ENCODE data around the gene SLC22A17. TPM values are rescaled to one million over a fixed set of nuclear protein-coding genes. Genes with fewer than 3 reads are reported as not detected.

Gene SLC22A17
- total and polyA plus RNA-seq, 10 of the 15 experiments (the other 5 are each of a cell fraction or from before 2014, with no cell fraction given) = not detected

- TF ChIP-seq KDM1A (IDR thresholded peaks at IDR 0.05; ENCODE audit: borderline replicate concordance) = no peak
- TF ChIP-seq, protein P1, sequence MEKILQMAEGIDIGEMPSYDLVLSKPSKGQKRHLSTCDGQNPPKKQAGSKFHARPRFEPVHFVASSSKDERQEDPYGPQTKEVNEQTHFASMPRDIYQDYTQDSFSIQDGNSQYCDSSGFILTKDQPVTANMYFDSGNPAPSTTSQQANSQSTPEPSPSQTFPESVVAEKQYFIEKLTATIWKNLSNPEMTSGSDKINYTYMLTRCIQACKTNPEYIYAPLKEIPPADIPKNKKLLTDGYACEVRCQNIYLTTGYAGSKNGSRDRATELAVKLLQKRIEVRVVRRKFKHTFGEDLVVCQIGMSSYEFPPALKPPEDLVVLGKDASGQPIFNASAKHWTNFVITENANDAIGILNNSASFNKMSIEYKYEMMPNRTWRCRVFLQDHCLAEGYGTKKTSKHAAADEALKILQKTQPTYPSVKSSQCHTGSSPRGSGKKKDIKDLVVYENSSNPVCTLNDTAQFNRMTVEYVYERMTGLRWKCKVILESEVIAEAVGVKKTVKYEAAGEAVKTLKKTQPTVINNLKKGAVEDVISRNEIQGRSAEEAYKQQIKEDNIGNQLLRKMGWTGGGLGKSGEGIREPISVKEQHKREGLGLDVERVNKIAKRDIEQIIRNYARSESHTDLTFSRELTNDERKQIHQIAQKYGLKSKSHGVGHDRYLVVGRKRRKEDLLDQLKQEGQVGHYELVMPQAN (conservative IDR thresholded peaks at IDR 0.05) = no peak
Observed at GRCh38 chr14:23381871-23382270, 29.2 kb upstream of the SLC22A17 start (continued).

- Histone ChIP-seq H3K9me3 (replicated peaks; ENCODE audit: control insufficient read depth, insufficient read depth, low read length) (no peaks in the 10 kb centered on the region), H3K9ac (ENCODE audit: control insufficient read depth, insufficient read depth, low read length) (no peak overlapping the region), H2AFZ (ENCODE audit: control insufficient read depth, low read depth, low read length) (no peak overlapping the region), H3K4me2 (ENCODE audit: control insufficient read depth, insufficient read depth) (no peak overlapping the region), H3K27me3 (replicated peaks in 1 of 2; ENCODE audit: control insufficient read depth in 2 of 2, insufficient read depth in 2 of 2, low read length in 1 of 2) (no peaks in the 10 kb centered on the region; a peak in 1 of 4 replicates), H3K79me2 (ENCODE audit: control insufficient read depth, insufficient read depth, low read length) (no peaks in the 10 kb centered on the region), H3K4me3 (no peak overlapping the region), H3K36me3 (ENCODE audit: control insufficient read depth in 2 of 2, insufficient read depth in 2 of 2, low read length in 1 of 2) (no peaks in the 10 kb centered on the region), H3K27ac (ENCODE audit: control insufficient read depth, insufficient read depth) (no peak overlapping the region), H4K20me1 (ENCODE audit: control insufficient read depth, insufficient read depth) (no peaks in the 10 kb centered on the region), H3K4me1 (ENCODE audit: control insufficient read depth, insufficient read depth, low read length) (no peaks in the 10 kb centered on the region)
- POLR2A ChIA-PET = no interaction called here
- CTCF ChIA-PET = interaction anchor here (0.9 to 5.7 kb wide), 12 partner anchors 10 to 312 kb away, joined by 3 to 52 read pairs (median 7); no protein-coding TSS in a partner anchor
- FAIRE-seq (no peak), ATAC-seq (no peak), DNase-seq (ENCODE audit: low read depth, low spot score) (no peak)
- TF ChIP-seq ZNF384 (IDR thresholded peaks at IDR 0.05; ENCODE audit: borderline replicate concordance, low read depth, low read length) = no peak
- TF ChIP-seq CHD2 (IDR thresholded peaks at IDR 0.05; ENCODE audit: borderline replicate concordance, low read depth, low read length) = no peak
- no peak for TF ChIP-seq HDAC2 (IDR thresholded peaks at IDR 0.05)
- no peak for TF ChIP-seq TCF12 (IDR thresholded peaks at IDR 0.05; ENCODE audit: low read depth, low read length)
- no peak for TF ChIP-seq ZSCAN29 (IDR thresholded peaks at IDR 0.05)
- no peak for TF ChIP-seq POLR2A (IDR thresholded peaks at IDR 0.05; ENCODE audit: low read depth, low read length)
- TF ChIP-seq CBX3 (IDR thresholded peaks at IDR 0.05; ENCODE audit: borderline replicate concordance, low read depth) = no peak
- no peak for TF ChIP-seq POLR2AphosphoS5 (IDR thresholded peaks at IDR 0.05; ENCODE audit: low read length)
- TF ChIP-seq RFX5 (IDR thresholded peaks at IDR 0.05; ENCODE audit: low read depth, low read length) = no peak
- TF ChIP-seq JUNB (IDR thresholded peaks at IDR 0.05) = no peak
- no peak for TF ChIP-seq GATAD2B (conservative IDR thresholded peaks at IDR 0.05; ENCODE audit: low read depth)
- TF ChIP-seq, protein P1 (conservative IDR thresholded peaks at IDR 0.05) = no peak
- TF ChIP-seq ZZZ3 (IDR thresholded peaks at IDR 0.05; ENCODE audit: control insufficient read depth, insufficient read length, low read depth) = no peak
- intact Hi-C loops (cut with micrococcal nuclease; ENCODE audit: unreplicated experiment) (loop anchor here (1.0 to 2.0 kb wide), 3 partner anchors 53 to 260 kb away; no protein-coding TSS in a partner anchor), in situ Hi-C loops (cut with MboI) (loop anchor here (5.0 kb wide), 1 partner anchor 119 kb away; no protein-coding TSS in a partner anchor)
- no TSS peak for BruUV-seq (replicated peaks)
- SMC1A ChIA-PET (ENCODE audit: uncharacterized antibody, unreplicated experiment) = interaction anchor here (0.6 to 2.1 kb wide), 6 partner anchors 54 to 1687 kb away, joined by 3 to 14 read pairs (median 6); no protein-coding TSS in a partner anchor
- 15% methylated on average over 4 of the region's 4 CpGs for WGBS (ENCODE audit: insufficient coverage, insufficient replicate concordance, low lambda C conversion rate, missing lambda C conversion rate)
- RAD21 ChIA-PET (ENCODE audit: unreplicated experiment) = interaction anchor here (1.0 to 1.6 kb wide), 5 partner anchors 52 to 312 kb away, joined by 3 to 9 read pairs (median 5); partner anchors contain the start of gene PABPN1
Observed at GRCh38 chr14:23380976-23381375, 28.3 kb upstream of the SLC22A17 start.
